ENCODE results near the gene ANXA6.

The ANXA6 gene

GRCh38 chr5:151151263-151151660, 6.3 kb downstream of the ANXA6 start:
- DNase-seq: no peak

- DNase-seq: no peak
These were observed 6.9 kb downstream of the ANXA6 start for GRCh38 chr5:151150471-151151262.

- DNase-seq: no peak
These were observed 9.0 kb downstream of the ANXA6 start for GRCh38 chr5:151148583-151148982.

GRCh38 chr5:151147033-151147432, 10.5 kb downstream of the ANXA6 start:
- no peak for DNase-seq

GRCh38 chr5:151146061-151146460, 11.5 kb downstream of the ANXA6 start:
- DNase-seq: no peak

GRCh38 chr5:151144922-151145321, 12.7 kb downstream of the ANXA6 start:
- DNase-seq: no peak

GRCh38 chr5:151144275-151144674, 13.3 kb downstream of the ANXA6 start:
- no peak for DNase-seq

- DNase-seq: no peak
These were observed 13.9 kb downstream of the ANXA6 start for GRCh38 chr5:151143645-151144044.

GRCh38 chr5:151142933-151143332, 14.6 kb downstream of the ANXA6 start:
- DNase-seq: no peak

- no peak for DNase-seq
These were observed 16.0 kb downstream of the ANXA6 start for GRCh38 chr5:151141535-151141934.

GRCh38 chr5:151140686-151141459, 16.7 kb downstream of the ANXA6 start:
- no peak for DNase-seq

- DNase-seq: no peak
These were observed 17.9 kb downstream of the ANXA6 start for GRCh38 chr5:151139646-151140045.

GRCh38 chr5:151139015-151139414, 18.6 kb downstream of the ANXA6 start:
- DNase-seq: no peak

- DNase-seq: no peak
These were observed 19.5 kb downstream of the ANXA6 start for GRCh38 chr5:151138114-151138513.

GRCh38 chr5:151137067-151137825, 20.3 kb downstream of the ANXA6 start:
- DNase-seq: no peak

GRCh38 chr5:151134228-151134627, 23.4 kb downstream of the ANXA6 start:
- peak; percentile 60 for DNase-seq

GRCh38 chr5:151132963-151133362, 24.6 kb downstream of the ANXA6 start:
- DNase-seq: peak; percentile 73

GRCh38 chr5:151130922-151131891, 26.4 kb downstream of the ANXA6 start:
- DNase-seq: peak; percentile 10

GRCh38 chr5:151130235-151130921, 27.2 kb downstream of the ANXA6 start:
- no peak for DNase-seq

- DNase-seq: no peak
These were observed 28.8 kb downstream of the ANXA6 start for GRCh38 chr5:151128817-151129216.

GRCh38 chr5:151127926-151128325, 29.7 kb downstream of the ANXA6 start:
- DNase-seq: no peak

- DNase-seq: peak; percentile 31
These were observed 31.4 kb downstream of the ANXA6 start for GRCh38 chr5:151126199-151126645.

All from NCI-H510A (cell line).